HCT116 (cell line): ENCODE measurements around the gene ANTXR2. TPM values are rescaled to one million over a fixed set of nuclear protein-coding genes. Genes with fewer than 3 reads are reported as not detected.

Source experiments
- ATAC-seq: fragments of 200-7000 bp; cut with Tn5 transposase; 2 replicates; pipeline ENCODE4 v1.9.1; 2020; ENCODE audit warnings: mild to moderate bottlenecking, moderate library complexity
- BruUV-seq: library from RNA; stranded (reverse); fragments of 400-500 nt; replicated peaks from 2 replicates; lab custom pipeline; 2021; lab: Mats Ljungman, UMichigan
- CTCF ChIA-PET: fragments of 300-600 bp; sonication (Branson Sonifier 250); formaldehyde crosslinking; loops from one replicate; lab custom pipeline; 2021; ENCODE audit warnings: antibody characterized with exemption; lab: Charles Lee
- POLR2A ChIA-PET: fragments of 300-600, 350-600 bp; sonication (Branson Sonifier 250); formaldehyde crosslinking; loops from one replicate; lab custom pipeline; 2021; ENCODE audit warnings: antibody characterized with exemption; lab: Charles Lee
- RAD21 ChIA-PET, 2 experiments: fragments of 300-600 bp; sonication (Branson Sonifier 250); formaldehyde crosslinking; loops; one replicate each; lab custom pipeline; 2023; ENCODE audit warnings: low total read pairs in 2 of 2; ENCODE audit not compliant: uncharacterized antibody in 2 of 2, unreplicated experiment in 2 of 2, low non-redundant PET in 1 of 2; lab: Charles Lee
- DNase-seq: peaks from one replicate; pipeline ENCODE4 v3.0.0-alpha.2; 2010; ENCODE audit warnings: low read depth, low spot score
- H2AFZ ChIP-seq: fragments of 200-600 bp; shearing (Covaris generic), sonication (generic); 2 replicates; pipeline ENCODE4 v1.6.1; 2017; ENCODE audit warnings: low read depth, mixed run types, mixed read lengths, antibody characterized with exemption, low read length; ENCODE audit not compliant: poor library complexity, severe bottlenecking
- H3K27ac ChIP-seq: 2 replicates; pipeline ENCODE4 v1.5.1; 2012; ENCODE audit warnings: low read depth, low read length
- H3K27me3 ChIP-seq: fragments of 200-600 bp; sonication (generic); 2 replicates; pipeline ENCODE4 v1.6.1; 2016; ENCODE audit warnings: mixed run types, low read length, mixed read lengths; ENCODE audit not compliant: insufficient read depth
- H3K36me3 ChIP-seq, 2 experiments: fragments of 200-500 bp in 1 of 2; fragments of 200-600 bp in 1 of 2; sonication (Bioruptor generic) in 1 of 2; sonication (generic) in 1 of 2; 2 replicates each; pipeline versions ENCODE4 v1.5.1 to v1.6.1; 2014 to 2016; ENCODE audit warnings: low read length in 2 of 2, inconsistent platforms in 1 of 2, mixed read lengths in 1 of 2, mixed run types in 1 of 2; ENCODE audit not compliant: insufficient read depth in 2 of 2, control insufficient read depth in 1 of 2
- H3K4me1 ChIP-seq, 2 experiments: fragments of 200-600 bp in 1 of 2; sonication (generic) in 1 of 2; 2 replicates each; pipeline versions ENCODE4 v1.5.1 to v1.6.1; 2012 to 2017; ENCODE audit warnings: low read length in 2 of 2, inconsistent platforms in 1 of 2, mild to moderate bottlenecking in 1 of 2, mixed read lengths in 1 of 2, mixed run types in 1 of 2, moderate library complexity in 1 of 2; ENCODE audit not compliant: insufficient read depth in 2 of 2, control insufficient read depth in 1 of 2
- H3K4me2 ChIP-seq: fragments of 200-600 bp; sonication (generic); 2 replicates; pipeline ENCODE4 v1.6.1; 2017; ENCODE audit warnings: mixed run types, low read length, mixed read lengths
- H3K4me3 ChIP-seq, 2 experiments: fragments of 200-600 bp in 1 of 2; sonication (generic) in 1 of 2; replicated peaks in 1 of 2; 2 replicates each; pipeline ENCODE4 v1.5.1; 2011 to 2016; ENCODE audit warnings: low read length in 2 of 2, control low read depth in 1 of 2, low read depth in 1 of 2, mild to moderate bottlenecking in 1 of 2, mixed read lengths in 1 of 2, mixed run types in 1 of 2
- H3K79me2 ChIP-seq: fragments of 200-600 bp; sonication (generic); 2 replicates; pipeline ENCODE4 v1.6.1; 2017; ENCODE audit warnings: mild to moderate bottlenecking, mixed run types, low read length, moderate library complexity, mixed read lengths; ENCODE audit not compliant: insufficient read depth
- H3K9ac ChIP-seq: fragments of 200-600 bp; sonication (generic); 2 replicates; pipeline ENCODE4 v1.6.1; 2016; ENCODE audit warnings: low read length, mixed read lengths
- H3K9me2 ChIP-seq: fragments of 200-600 bp; sonication (generic), shearing (Covaris generic); 2 replicates; pipeline ENCODE4 v1.6.1; 2017; ENCODE audit warnings: mixed run types, mild to moderate bottlenecking, moderate library complexity; ENCODE audit not compliant: insufficient read depth
- H3K9me3 ChIP-seq, 2 experiments: fragments of 200-500 bp in 1 of 2; fragments of 200-600 bp in 1 of 2; sonication (Bioruptor generic) in 1 of 2; sonication (generic) in 1 of 2; 2 replicates each; pipeline ENCODE4 v1.6.1; 2014 to 2017; ENCODE audit warnings: low read length in 2 of 2, mixed read lengths in 2 of 2, inconsistent platforms in 1 of 2, low read depth in 1 of 2, mild to moderate bottlenecking in 1 of 2, mixed run types in 1 of 2, moderate library complexity in 1 of 2; ENCODE audit not compliant: control insufficient read depth in 1 of 2, insufficient read depth in 1 of 2
- H4K20me1 ChIP-seq: fragments of 200-600 bp; sonication (generic), shearing (Covaris generic); 2 replicates; pipeline ENCODE4 v1.6.1; 2017; ENCODE audit warnings: mixed run types, mild to moderate bottlenecking, moderate library complexity; ENCODE audit not compliant: insufficient read depth
- CBX3 ChIP-seq: IDR thresholded peaks from 2 replicates; pipeline ENCODE4 v1.6.1; 2012; ENCODE audit warnings: low read depth
- CEBPB ChIP-seq: IDR thresholded peaks from 2 replicates; pipeline ENCODE4 v1.6.1; 2012; ENCODE audit warnings: low read depth
- ELF1 ChIP-seq: IDR thresholded peaks from 2 replicates; pipeline ENCODE4 v1.6.1; 2012; ENCODE audit warnings: low read depth, borderline replicate concordance
- EZH2phosphoT487 ChIP-seq: fragments of 200-600 bp; IDR thresholded peaks from 2 replicates; pipeline ENCODE4 v1.6.1; 2018; ENCODE audit warnings: antibody characterized with exemption, borderline replicate concordance
- JUND ChIP-seq: IDR thresholded peaks from 2 replicates; pipeline ENCODE4 v1.6.1; 2012
- RAD21 ChIP-seq: IDR thresholded peaks from 2 replicates; pipeline ENCODE4 v1.6.1; 2012; ENCODE audit warnings: low read depth, mild to moderate bottlenecking
- SIN3A ChIP-seq: IDR thresholded peaks from 2 replicates; pipeline ENCODE4 v1.6.1; 2012; ENCODE audit warnings: low read depth
- SP1 ChIP-seq: IDR thresholded peaks from 2 replicates; pipeline ENCODE4 v1.6.1; 2012; ENCODE audit warnings: low read depth
- TCF7L2 ChIP-seq: IDR thresholded peaks from 2 replicates; pipeline ENCODE4 v1.7.0; 2011; ENCODE audit warnings: borderline replicate concordance, inconsistent platforms; ENCODE audit not compliant: insufficient read depth, insufficient read length; ENCODE audit errors: extremely low read depth
- ZFX ChIP-seq: fragments of 450-650 bp; IDR thresholded peaks from 2 replicates; pipeline ENCODE4 v1.6.1; 2017
- ZNF274 ChIP-seq: fragments of 200-500 bp; sonication (Bioruptor generic); IDR thresholded peaks from 2 replicates; pipeline ENCODE4 v1.6.1; 2014; ENCODE audit warnings: mild to moderate bottlenecking, low read depth, low read length, inconsistent platforms
- intact Hi-C: fragments of 100-400 bp; cut with micrococcal nuclease; formaldehyde crosslinking; loops from 2 replicates; pipeline ENCODE4 v1.10.0; 2022
- total RNA-seq: library from RNA; stranded (reverse); gene quantifications from one replicate; pipeline ENCODE4 v1.2.1, GENCODE V29; 2021; ENCODE audit not compliant: unreplicated experiment
- TF ChIP-seq, protein P1 (sequence below): IDR thresholded peaks from 2 replicates; pipeline ENCODE4 v1.6.1; 2012; ENCODE audit warnings: low read depth
- TF ChIP-seq, protein P2 (sequence below): IDR thresholded peaks from 2 replicates; pipeline ENCODE4 v1.6.1; 2011; ENCODE audit warnings: mild to moderate bottlenecking, low read length, moderate library complexity; ENCODE audit not compliant: insufficient replicate concordance; ENCODE audit errors: extremely low read depth

Gene ANTXR2
- total RNA-seq, 1 experiment from 2014 or later, result 6.3 TPM

GRCh38 chr4:79886021-79886420 lies 187.0 kb downstream of the ANTXR2 start:
- no peaks in the 10 kb centered on the region for H3K36me3 ChIP-seq
- H3K27me3 ChIP-seq, result no peaks in the 10 kb centered on the region
- ChIA-PET CTCF (no interaction called here), POLR2A (no interaction called here), RAD21 (no interaction called here)
- TF ChIP-seq EZH2phosphoT487 (no peak), SP1 (no peak), ELF1 (no peak), CBX3 (no peak), JUND (no peak), ZNF274 (no peak), ZFX (no peak), SIN3A (no peak), RAD21 (no peak), TCF7L2 (no peak), CEBPB (no peak)
- TF ChIP-seq, protein P1, sequence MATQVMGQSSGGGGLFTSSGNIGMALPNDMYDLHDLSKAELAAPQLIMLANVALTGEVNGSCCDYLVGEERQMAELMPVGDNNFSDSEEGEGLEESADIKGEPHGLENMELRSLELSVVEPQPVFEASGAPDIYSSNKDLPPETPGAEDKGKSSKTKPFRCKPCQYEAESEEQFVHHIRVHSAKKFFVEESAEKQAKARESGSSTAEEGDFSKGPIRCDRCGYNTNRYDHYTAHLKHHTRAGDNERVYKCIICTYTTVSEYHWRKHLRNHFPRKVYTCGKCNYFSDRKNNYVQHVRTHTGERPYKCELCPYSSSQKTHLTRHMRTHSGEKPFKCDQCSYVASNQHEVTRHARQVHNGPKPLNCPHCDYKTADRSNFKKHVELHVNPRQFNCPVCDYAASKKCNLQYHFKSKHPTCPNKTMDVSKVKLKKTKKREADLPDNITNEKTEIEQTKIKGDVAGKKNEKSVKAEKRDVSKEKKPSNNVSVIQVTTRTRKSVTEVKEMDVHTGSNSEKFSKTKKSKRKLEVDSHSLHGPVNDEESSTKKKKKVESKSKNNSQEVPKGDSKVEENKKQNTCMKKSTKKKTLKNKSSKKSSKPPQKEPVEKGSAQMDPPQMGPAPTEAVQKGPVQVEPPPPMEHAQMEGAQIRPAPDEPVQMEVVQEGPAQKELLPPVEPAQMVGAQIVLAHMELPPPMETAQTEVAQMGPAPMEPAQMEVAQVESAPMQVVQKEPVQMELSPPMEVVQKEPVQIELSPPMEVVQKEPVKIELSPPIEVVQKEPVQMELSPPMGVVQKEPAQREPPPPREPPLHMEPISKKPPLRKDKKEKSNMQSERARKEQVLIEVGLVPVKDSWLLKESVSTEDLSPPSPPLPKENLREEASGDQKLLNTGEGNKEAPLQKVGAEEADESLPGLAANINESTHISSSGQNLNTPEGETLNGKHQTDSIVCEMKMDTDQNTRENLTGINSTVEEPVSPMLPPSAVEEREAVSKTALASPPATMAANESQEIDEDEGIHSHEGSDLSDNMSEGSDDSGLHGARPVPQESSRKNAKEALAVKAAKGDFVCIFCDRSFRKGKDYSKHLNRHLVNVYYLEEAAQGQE, result no peak
- TF ChIP-seq, protein P2, sequence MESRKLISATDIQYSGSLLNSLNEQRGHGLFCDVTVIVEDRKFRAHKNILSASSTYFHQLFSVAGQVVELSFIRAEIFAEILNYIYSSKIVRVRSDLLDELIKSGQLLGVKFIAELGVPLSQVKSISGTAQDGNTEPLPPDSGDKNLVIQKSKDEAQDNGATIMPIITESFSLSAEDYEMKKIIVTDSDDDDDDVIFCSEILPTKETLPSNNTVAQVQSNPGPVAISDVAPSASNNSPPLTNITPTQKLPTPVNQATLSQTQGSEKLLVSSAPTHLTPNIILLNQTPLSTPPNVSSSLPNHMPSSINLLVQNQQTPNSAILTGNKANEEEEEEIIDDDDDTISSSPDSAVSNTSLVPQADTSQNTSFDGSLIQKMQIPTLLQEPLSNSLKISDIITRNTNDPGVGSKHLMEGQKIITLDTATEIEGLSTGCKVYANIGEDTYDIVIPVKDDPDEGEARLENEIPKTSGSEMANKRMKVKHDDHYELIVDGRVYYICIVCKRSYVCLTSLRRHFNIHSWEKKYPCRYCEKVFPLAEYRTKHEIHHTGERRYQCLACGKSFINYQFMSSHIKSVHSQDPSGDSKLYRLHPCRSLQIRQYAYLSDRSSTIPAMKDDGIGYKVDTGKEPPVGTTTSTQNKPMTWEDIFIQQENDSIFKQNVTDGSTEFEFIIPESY, result no peak
- no peaks in the 10 kb centered on the region for H4K20me1 ChIP-seq
- no TSS peak for BruUV-seq
- no peaks in the 10 kb centered on the region for H3K9me2 ChIP-seq
- H3K27ac ChIP-seq, result no peak overlapping the region
- H3K4me1 ChIP-seq, result no peaks in the 10 kb centered on the region
- no peak overlapping the region for H3K4me3 ChIP-seq
- H3K9ac ChIP-seq, result no peak overlapping the region
- no peak overlapping the region for H2AFZ ChIP-seq
- no peaks in the 10 kb centered on the region for H3K9me3 ChIP-seq
- ATAC-seq, result no peak
- H3K79me2 ChIP-seq, result no peaks in the 10 kb centered on the region
- DNase-seq, result no peak
- intact Hi-C loops, result no loop called here
- H3K4me2 ChIP-seq, result no peak overlapping the region
